Activated CD4-positive, alpha-beta memory T cell treated with anti-CD3 and anti-CD28 coated beads, Interleukin-2, amount 10 ng/mL, durations not matched to agents 7 days and 5 days (primary cell): ENCODE measurements around the gene TRERF1. TPM values are rescaled to one million over a fixed set of nuclear protein-coding genes. Genes with fewer than 3 reads are reported as not detected.

Experiments used
- CTCF ChIA-PET: fragments of 350-600 bp; sonication (Branson Sonifier 250); formaldehyde crosslinking; loops from one replicate; lab custom pipeline; 2021; ENCODE audit warnings: antibody characterized with exemption, inconsistent platforms; lab: Charles Lee
- POLR2A ChIA-PET: fragments of 350-600 bp; sonication (Branson Sonifier 250); formaldehyde crosslinking; loops from one replicate; lab custom pipeline; 2021; ENCODE audit warnings: antibody characterized with exemption; lab: Charles Lee
- DNase-seq: peaks from one replicate; pipeline ENCODE4 v3.0.0-alpha.2; 2020
- H3K27ac Mint-ChIP-seq: one replicate; pipeline ENCODE4 v1.8.0; 2021; ENCODE audit warnings: mild to moderate bottlenecking, mixed read lengths
- H3K27me3 Mint-ChIP-seq: one replicate; pipeline ENCODE4 v1.8.0; 2021; ENCODE audit warnings: mixed read lengths
- H3K36me3 Mint-ChIP-seq: one replicate; pipeline ENCODE4 v1.8.0; 2021; ENCODE audit warnings: low read depth, mixed read lengths
- H3K4me1 Mint-ChIP-seq: one replicate; pipeline ENCODE4 v1.8.0; 2021; ENCODE audit warnings: mixed read lengths
- H3K4me3 Mint-ChIP-seq: one replicate; pipeline ENCODE4 v1.8.0; 2021; ENCODE audit warnings: mild to moderate bottlenecking, mixed read lengths
- H3K9me3 Mint-ChIP-seq: one replicate; pipeline ENCODE4 v1.8.0; 2021; ENCODE audit warnings: mixed read lengths
- total RNA-seq, 2 experiments: library from RNA; stranded (reverse); gene quantifications; one replicate each; pipeline ENCODE4 v1.2.3, GENCODE V29; 2021

Gene TRERF1
- total RNA-seq, 2 experiments from 2014 or later: 17.4 to 18.2 TPM

DNA sequence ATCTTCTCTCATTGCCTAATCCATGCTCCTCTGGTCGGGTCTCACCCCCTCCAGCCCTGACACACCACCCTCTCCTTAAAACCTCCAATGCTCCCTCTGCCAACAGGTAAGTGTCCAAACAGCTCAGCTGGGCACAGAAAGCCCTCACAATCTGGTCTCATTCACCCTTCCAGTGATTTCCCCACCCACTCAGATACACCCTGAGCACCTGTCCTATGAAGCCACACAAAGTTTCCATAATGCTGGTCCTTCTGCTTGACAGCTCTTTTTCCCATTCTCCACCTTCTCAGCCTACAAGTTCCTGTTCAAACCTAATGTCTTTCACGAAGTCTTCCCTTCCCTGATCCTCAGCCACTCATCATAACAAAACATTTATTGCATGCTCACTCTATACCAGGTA is 164.0 kb downstream of the TRERF1 start:
- no peak for DNase-seq
- ChIA-PET CTCF (no interaction called here), POLR2A (interaction anchor here (1.0 kb wide), 1 partner anchor 102 kb away, joined by 3 read pairs; no protein-coding TSS in a partner anchor)
- Mint-ChIP-seq H3K27me3 (no peaks in the 10 kb centered on the region), H3K4me3 (no peak overlapping the region), H3K27ac (no peak overlapping the region), H3K4me1 (peaks cover 31% of the 10 kb centered on the region), H3K36me3 (peaks cover 34% of the 10 kb centered on the region), H3K9me3 (no peaks in the 10 kb centered on the region)

DNA sequence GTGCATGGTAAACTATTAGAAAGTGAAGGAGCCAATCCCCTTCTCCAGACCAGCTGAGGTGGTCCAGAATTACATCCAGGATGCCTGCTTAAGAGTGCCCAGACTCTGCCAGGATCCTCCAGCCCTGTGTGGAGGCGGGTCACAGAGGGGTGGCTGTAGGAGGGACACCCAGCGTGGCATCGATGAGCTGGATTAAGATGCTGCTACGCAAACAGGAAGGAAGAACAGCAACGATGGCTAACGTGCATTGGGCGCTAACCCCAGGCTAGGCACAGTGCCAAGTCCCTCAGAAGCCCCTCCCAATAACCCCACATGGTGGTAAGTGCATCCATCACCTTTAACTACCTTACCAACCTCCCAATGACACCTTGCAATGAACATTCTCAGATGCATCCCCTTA is 170.2 kb downstream of the TRERF1 start:
- POLR2A ChIA-PET: interaction anchor here (1.0 to 1.2 kb wide), 2 partner anchors 12 to 17 kb away, joined by 3 read pairs; no protein-coding TSS in a partner anchor
- DNase-seq: peak; percentile 59
- Mint-ChIP-seq H3K27me3 (no peaks in the 10 kb centered on the region), H3K9me3 (no peaks in the 10 kb centered on the region), H3K4me1 (peaks cover 49% of the 10 kb centered on the region), H3K4me3 (no peak overlapping the region), H3K36me3 (peaks cover 22% of the 10 kb centered on the region), H3K27ac (peak overlapping the region; percentile 9)
- CTCF ChIA-PET: interaction anchor here (0.6 to 0.8 kb wide), 2 partner anchors 9 to 266 kb away, joined by 3 to 4 read pairs; no protein-coding TSS in a partner anchor

DNA sequence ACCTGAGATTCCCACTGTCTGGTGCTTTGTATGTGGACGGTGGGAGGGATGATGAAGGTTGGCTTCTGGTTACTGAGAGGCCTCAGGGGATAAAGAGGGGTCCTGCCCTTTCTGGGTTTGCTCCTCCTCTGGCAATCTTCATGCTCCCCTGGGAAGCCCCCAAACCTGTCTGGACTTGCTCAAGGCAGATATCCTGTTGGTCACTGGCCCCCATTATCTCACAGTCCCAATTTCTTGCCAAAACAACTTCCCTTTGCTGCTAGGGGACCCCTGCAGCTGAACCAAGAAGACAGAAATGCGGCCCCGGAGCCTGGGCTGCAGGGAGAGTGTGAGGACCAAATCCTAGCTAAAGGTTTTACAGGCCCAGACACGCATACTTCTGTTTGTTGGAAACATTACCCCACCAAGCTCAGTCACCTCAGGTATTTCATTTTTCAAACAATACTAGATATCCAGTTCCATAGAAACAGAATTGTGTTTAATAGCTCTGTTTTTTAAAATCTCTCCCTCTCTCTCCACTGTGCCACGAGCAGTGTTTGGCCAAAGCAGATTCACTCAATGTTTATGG is 170.7 kb downstream of the TRERF1 start:
- Mint-ChIP-seq H3K4me1 (peaks cover 49% of the 10 kb centered on the region), H3K36me3 (peaks cover 22% of the 10 kb centered on the region), H3K4me3 (no peak overlapping the region), H3K9me3 (no peaks in the 10 kb centered on the region), H3K27ac (peak overlapping the region; percentile 9), H3K27me3 (no peaks in the 10 kb centered on the region)
- POLR2A ChIA-PET: interaction anchor here (0.5 to 1.2 kb wide), 3 partner anchors 10 to 16 kb away, joined by 3 to 4 read pairs (median 3); no protein-coding TSS in a partner anchor
- no peak for DNase-seq
- CTCF ChIA-PET: interaction anchor here (0.8 kb wide), 1 partner anchor 10 kb away, joined by 3 read pairs; no protein-coding TSS in a partner anchor

DNA sequence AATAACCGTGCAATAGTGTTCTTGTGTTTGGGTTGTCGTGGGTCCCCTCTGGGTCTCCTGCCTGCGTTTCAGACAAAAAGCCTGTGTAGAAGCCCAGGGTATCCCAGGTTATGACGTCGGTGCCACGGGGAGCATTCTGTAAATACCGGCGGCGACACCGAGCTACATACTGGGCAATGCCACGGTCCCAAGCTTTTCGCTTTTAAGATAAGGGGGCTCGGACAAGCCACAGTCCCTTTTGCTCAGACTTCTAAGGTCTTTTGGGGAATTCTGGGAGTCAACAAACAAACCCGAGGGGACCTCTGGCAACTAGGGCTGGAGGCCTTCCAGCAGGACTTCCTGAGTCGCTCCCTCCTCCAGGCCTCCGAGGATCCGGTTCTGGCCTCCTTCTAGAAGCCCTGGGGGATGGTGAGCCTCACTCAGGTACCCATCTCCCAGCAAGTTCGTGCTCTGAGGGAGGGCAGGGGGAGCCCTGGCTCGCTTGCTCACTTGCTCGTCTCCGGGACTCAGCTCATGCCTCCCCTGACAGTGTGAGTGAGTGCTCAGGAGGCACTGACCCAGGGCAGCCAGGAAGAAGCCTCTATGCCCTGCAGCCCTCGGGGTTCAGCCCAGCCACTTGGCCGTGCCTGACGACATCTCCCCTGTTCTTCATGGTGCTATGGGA is 171.6 kb downstream of the TRERF1 start:
- CTCF ChIA-PET: interaction anchor here (0.8 to 1.2 kb wide), 2 partner anchors 268 to 359 kb away, joined by 3 to 6 read pairs; partner anchors contain the start of genes BYSL and MED20

GRCh38 chr6:42279144-42279781 is 172.5 kb downstream of the TRERF1 start:
- Mint-ChIP-seq H3K27ac (peak overlapping the region; percentile 78), H3K9me3 (no peaks in the 10 kb centered on the region), H3K4me1 (peaks cover 49% of the 10 kb centered on the region), H3K4me3 (no peak overlapping the region), H3K36me3 (peaks cover 19% of the 10 kb centered on the region), H3K27me3 (no peaks in the 10 kb centered on the region)
- ChIA-PET CTCF (interaction anchor here (0.8 to 1.2 kb wide), 4 partner anchors 12 to 358 kb away, joined by 3 to 6 read pairs (median 4); partner anchors contain the start of genes BYSL and MED20), POLR2A (interaction anchor here (0.6 to 1.5 kb wide), 5 partner anchors 10 to 174 kb away, joined by 3 to 5 read pairs (median 3); no protein-coding TSS in a partner anchor)
- DNase-seq: peak; percentile 60

More for the DNA sequence above, 171.6 kb downstream of the TRERF1 start:
- Mint-ChIP-seq H3K4me1 (peaks cover 49% of the 10 kb centered on the region), H3K27me3 (no peaks in the 10 kb centered on the region), H3K4me3 (no peak overlapping the region), H3K27ac (peak overlapping the region; percentile 78), H3K36me3 (peaks cover 22% of the 10 kb centered on the region), H3K9me3 (no peaks in the 10 kb centered on the region)
- DNase-seq: no peak
- POLR2A ChIA-PET: interaction anchor here (0.6 to 1.5 kb wide), 3 partner anchors 11 to 50 kb away, joined by 3 to 5 read pairs (median 3); no protein-coding TSS in a partner anchor

DNA sequence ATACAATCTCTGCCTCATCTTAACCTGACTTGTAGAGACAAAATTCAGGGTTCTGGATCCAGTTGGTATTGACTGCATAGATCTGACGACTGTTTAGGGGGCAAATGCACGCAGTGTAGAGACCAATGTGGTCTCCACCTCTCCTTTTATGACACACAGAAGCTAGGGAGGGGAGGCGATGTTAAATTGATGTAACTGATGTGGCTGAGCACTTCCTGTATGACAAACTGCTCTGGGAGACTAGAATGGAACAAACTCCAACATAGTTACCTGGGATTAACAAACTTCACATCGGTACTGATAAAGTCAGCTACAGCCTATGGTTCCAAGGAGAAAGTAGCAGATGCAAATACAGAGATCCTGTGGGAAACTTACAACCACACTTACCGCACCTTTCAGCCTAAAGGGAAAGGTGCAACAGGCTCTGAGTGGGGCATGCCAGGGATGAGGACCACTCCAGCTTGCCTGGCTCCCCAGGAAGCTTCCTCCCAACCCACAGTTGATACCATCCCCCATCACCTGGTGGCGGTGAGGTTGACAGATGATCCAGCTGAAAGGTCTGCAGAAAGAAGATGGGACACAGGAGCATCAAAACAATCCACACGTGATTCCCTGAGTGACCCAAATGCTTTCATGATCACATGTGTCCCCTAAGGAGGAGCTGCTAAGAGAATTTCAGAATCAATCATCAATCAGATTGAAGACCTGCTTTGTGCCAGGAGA is 173.4 kb downstream of the TRERF1 start:
- ChIA-PET POLR2A (interaction anchor here (0.8 to 1.0 kb wide), 2 partner anchors 112 to 175 kb away, joined by 3 read pairs; no protein-coding TSS in a partner anchor), CTCF (no interaction called here)
- H3K27me3 Mint-ChIP-seq: no peaks in the 10 kb centered on the region
- no peak overlapping the region for H3K4me3 Mint-ChIP-seq
- H3K27ac Mint-ChIP-seq: peak overlapping the region; percentile 78
- H3K36me3 Mint-ChIP-seq: peaks cover 17% of the 10 kb centered on the region
- peaks cover 49% of the 10 kb centered on the region for H3K4me1 Mint-ChIP-seq
- no peaks in the 10 kb centered on the region for H3K9me3 Mint-ChIP-seq
- DNase-seq: no peak

GRCh38 chr6:42276034-42276890 is 175.5 kb downstream of the TRERF1 start:
- ChIA-PET CTCF (interaction anchor here (1.7 kb wide), 1 partner anchor 15 kb away, joined by 3 read pairs; no protein-coding TSS in a partner anchor), POLR2A (no interaction called here)
- peaks cover 12% of the 10 kb centered on the region for H3K36me3 Mint-ChIP-seq
- no peak for DNase-seq
- H3K4me3 Mint-ChIP-seq: no peak overlapping the region
- H3K4me1 Mint-ChIP-seq: peaks cover 37% of the 10 kb centered on the region
- no peak overlapping the region for H3K27ac Mint-ChIP-seq
- H3K27me3 Mint-ChIP-seq: no peaks in the 10 kb centered on the region
- no peaks in the 10 kb centered on the region for H3K9me3 Mint-ChIP-seq

DNA sequence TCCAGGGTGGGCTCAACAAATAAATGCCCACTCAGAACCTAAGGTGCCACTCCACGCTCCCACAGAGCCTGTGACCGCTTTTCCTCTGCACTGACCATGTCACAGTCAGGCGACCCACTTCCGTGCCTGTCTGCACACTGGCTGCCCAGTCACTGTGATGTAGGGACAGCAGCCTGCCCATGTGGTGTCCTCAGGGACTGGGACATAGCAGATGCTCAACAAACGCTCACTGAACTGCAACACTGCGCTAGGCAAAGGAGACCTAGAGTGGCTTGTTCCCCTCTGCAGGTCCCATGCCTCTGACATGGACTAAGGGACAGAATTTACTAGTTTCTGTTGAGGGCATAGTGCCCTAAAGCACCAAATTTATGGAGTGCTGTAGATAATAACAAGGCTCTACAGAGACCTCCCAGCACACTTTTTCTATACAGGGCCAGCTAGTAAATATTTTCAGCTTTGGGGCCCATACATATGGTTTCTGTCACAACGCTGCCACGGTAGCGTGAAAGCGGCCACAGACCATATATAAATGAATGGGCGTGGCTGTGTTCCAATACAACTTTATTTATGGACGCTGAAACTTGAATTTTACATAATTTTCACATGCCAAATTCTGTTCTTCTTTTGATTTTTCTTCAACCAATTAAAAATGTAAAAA is 176.2 kb downstream of the TRERF1 start:
- CTCF ChIA-PET: no interaction called here
- no peaks in the 10 kb centered on the region for H3K27me3 Mint-ChIP-seq
- no peak overlapping the region for H3K27ac Mint-ChIP-seq
- H3K4me3 Mint-ChIP-seq: no peak overlapping the region
- POLR2A ChIA-PET: no interaction called here
- H3K9me3 Mint-ChIP-seq: no peaks in the 10 kb centered on the region
- peaks cover 11% of the 10 kb centered on the region for H3K36me3 Mint-ChIP-seq
- DNase-seq: no peak
- H3K4me1 Mint-ChIP-seq: peaks cover 30% of the 10 kb centered on the region

- no peak overlapping the region for H3K27ac Mint-ChIP-seq
- H3K27me3 Mint-ChIP-seq: no peaks in the 10 kb centered on the region
- H3K36me3 Mint-ChIP-seq: peaks cover 9% of the 10 kb centered on the region
- no peaks in the 10 kb centered on the region for H3K9me3 Mint-ChIP-seq
- ChIA-PET POLR2A (no interaction called here), CTCF (no interaction called here)
- no peak for DNase-seq
- no peak overlapping the region for H3K4me3 Mint-ChIP-seq
- H3K4me1 Mint-ChIP-seq: peaks cover 30% of the 10 kb centered on the region
These were observed 176.8 kb downstream of the TRERF1 start for GRCh38 chr6:42274898-42275297.

DNA sequence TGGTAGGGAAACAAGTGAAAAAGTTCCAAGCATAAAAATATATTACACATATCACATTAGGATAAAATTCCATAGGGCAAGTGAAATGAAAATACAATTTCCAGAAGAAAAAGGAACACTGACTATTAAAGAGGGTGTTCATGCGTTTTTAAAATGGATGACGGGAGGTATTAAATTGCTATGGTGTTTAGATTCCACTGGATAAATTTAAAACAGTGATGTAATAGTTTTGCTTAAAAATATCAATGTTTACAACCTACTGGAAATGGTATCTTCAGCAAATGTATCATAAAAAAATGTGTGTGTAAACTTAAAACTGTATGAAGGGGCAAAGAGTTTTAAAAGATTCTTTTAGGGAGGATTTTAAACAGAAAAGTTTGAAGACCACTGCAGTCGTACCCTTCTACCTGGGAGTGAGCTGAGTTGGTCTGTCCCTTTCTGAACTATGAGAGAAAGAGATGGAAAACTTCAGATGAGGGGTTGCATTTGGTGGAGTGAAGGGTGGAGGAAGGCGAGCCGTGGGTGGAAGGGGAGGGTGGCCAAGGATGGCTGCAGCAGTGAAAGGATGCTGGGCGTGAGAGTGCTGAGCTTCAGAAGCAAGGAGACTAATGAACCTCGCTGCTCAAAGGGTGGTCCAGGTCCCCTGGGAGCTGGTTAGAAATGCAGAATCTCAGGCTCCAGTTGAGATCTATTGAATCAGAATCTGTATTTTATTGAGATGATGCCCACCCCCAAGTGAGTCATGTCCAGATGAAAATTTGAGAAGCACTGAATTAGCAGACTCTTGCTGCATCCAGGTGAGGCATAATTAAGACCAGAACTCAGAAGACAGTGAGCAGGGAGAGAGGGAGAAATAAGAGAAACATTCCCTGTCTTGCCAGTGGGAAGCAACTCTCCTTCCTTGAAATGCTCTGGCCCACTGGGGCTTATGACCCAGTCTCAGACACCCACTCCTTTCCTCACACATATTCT is 179.6 kb downstream of the TRERF1 start:
- H3K4me3 Mint-ChIP-seq: no peak overlapping the region
- POLR2A ChIA-PET: no interaction called here
- peaks cover 12% of the 10 kb centered on the region for H3K4me1 Mint-ChIP-seq
- H3K9me3 Mint-ChIP-seq: no peaks in the 10 kb centered on the region
- H3K27me3 Mint-ChIP-seq: no peaks in the 10 kb centered on the region
- peaks cover 16% of the 10 kb centered on the region for H3K36me3 Mint-ChIP-seq
- DNase-seq: no peak
- H3K27ac Mint-ChIP-seq: no peak overlapping the region
- CTCF ChIA-PET: interaction anchor here (1.0 to 1.4 kb wide), 3 partner anchors 36 to 68 kb away, joined by 3 to 4 read pairs (median 3); partner anchors contain the start of gene MRPS10
